AG08396 (cell line): ENCODE results near the gene YWHAE.
"Not testable (repeated sequence)": the region's sequence is repeated elsewhere in the genome, so short reads cannot be mapped to it uniquely, and the experiment has no call there.

Experiments used
- DNase-seq: peaks from one replicate; pipeline ENCODE4 v3.0.0; 2012; ENCODE audit warnings: low spot score, mixed read lengths

YWHAE gene

GRCh38 chr17:1412185-1413110 is 12.4 kb upstream of the YWHAE start:
- no peak for DNase-seq

DNA sequence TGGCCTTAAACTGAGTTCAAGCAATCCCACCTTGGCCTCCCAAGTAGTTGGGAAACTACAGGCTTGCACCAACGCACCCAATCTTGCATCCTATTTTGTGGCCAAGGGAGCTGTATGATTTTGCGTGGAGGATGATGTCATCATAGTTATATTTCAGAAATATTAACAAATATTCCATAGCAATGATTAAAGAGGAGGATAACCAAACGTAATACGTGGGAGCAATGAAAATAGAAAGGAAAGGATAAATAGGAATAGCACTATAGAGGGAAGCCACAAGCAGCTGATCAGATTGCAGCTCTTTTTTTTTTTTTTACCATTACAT is 2.2 kb upstream of the YWHAE start:
- no peak for DNase-seq

- no peak for DNase-seq
Observed at GRCh38 chr17:1398931-1399678, 917 bp downstream of the YWHAE start.

DNA sequence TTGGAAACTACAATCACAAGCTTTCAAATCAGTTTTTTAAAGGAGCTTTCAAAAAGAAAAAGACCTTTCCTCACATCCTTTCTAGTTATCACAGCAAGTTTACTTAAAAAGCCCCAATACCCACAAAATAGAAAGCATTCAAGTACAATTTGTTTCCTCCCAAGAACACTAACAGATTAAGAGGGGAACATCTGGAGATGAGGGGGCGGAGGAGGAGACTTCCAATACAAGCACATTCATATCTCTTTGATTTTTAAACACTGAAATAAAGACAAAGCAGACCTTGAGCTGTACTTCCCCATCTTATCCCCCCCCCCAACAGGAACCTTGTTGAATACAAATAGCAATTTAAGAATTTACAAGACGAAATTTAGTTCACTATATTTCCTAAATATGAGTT is 2.0 kb downstream of the YWHAE start:
- DNase-seq: no peak

GRCh38 chr17:1395876-1396665 is 4.0 kb downstream of the YWHAE start:
- not testable (repeated sequence) for DNase-seq

DNA sequence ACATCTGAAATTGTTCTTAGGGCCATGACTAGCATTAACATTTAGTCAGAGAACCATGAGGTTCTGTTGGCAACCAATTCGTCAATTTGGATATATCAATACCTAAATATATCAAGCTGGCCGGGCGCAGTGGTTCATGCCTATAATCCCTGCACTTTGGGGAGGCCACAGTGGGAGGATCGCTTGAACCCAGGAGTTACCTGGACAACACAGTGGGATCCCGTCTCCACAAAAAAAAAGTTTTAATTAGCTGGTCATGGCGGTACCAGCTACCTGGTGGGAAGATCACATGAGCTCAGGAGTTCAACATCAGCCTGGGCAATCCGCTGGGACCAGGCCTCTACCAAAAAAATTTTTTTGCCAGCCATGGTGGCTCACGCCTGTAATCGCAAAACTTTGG is 8.4 kb downstream of the YWHAE start:
- DNase-seq: no peak

DNA sequence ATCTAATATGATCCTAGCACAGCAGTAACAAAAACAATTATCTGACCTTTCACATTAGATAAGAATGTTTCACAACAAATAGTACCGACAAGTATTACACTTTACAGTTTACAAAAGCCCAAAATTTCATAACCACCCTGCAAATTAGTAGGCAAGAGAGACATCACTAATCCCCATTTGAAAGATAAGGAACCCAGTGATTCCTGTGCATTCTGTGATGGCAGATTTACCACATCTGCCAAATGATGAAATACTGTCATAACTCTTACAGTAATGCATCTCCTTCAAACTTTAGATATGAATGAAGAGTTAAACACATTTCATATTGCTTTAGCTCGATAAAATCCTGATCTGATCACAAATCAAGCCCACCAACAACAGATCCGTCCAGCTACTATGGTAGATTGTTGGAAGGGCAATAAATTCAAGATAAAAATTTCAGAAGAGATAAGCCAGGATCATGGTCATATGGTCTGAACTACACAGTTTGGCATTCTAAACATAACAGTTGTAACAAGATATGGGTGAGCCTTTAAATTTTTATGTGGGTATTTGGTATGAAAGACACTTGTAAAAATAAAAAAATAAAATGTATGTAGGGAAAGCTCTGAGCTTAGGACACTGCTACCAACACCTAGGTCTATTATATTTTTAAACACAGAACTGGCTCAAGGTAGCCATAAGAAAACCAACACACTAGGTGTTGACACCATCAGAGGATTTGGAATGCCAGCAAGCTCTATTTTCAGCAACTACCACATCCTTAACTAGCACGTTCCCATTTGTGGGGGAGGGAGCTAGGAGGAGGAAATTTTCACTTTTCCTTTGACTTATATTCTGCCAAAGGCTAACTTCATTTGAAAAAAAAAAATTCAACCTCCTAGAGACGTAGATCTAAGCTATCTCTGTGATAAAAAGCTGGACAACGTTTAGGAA is 9.3 kb downstream of the YWHAE start:
- no peak for DNase-seq

DNA sequence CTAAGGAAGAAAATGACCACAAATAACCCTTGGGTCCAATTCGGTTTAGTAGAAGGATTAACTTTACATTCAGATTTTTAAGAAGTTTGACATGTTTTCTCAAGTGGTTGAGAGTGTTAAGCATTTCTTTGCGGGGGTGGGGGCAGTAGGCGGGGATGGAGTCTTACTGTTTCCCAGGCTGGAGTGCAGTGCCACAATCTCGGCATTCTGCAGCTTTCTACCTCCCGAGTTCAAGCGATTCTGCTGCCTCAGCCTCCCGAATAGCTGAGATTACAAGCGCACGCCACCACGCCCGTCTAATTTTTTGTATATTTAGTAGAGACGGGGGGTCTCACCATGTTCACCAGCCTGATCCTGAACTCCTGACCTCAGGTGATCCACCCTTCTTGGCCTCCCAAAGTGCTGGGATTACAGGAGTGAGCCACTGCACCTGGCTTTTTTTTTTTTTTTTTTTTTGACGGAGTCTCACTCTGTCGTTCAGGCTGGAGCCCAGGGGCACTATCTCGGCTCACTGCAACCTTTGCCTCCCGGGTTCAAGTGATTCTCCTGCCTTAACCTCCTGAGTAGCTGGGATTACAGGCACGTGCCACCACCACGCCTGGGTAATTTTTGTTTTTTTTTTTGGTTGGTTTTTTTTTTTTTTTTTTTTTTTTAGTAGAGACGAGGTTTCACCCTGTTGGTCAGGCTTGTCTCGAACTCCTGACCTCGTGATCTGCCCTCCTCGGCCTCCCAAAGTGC is 12.4 kb downstream of the YWHAE start:
- DNase-seq: not testable (repeated sequence)

DNA sequence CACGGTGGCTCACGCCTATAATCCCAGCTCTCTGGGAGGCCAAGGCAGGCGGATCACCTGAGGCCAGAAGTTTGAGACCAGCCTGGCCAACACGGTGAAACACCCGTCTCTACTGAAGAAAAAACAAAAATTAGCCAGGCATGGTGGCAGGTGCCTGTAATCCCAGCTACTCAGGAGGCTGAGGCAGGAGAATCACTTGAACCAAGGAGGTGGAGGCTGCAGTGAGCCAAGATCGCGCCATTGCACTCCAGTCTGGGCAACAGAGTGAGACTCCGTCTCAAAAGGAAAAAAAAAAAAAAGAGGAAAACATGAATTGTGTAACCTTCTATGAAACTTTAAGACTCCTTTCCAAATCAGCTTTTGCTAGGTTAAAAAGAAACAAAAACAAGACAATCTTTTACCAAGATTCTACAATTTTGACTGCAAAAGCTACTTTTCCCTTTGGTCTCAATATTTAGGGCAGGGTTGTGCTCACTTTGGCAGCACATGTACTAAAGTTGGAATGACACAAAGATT is 13.3 kb downstream of the YWHAE start:
- DNase-seq: not testable (repeated sequence)

DNA sequence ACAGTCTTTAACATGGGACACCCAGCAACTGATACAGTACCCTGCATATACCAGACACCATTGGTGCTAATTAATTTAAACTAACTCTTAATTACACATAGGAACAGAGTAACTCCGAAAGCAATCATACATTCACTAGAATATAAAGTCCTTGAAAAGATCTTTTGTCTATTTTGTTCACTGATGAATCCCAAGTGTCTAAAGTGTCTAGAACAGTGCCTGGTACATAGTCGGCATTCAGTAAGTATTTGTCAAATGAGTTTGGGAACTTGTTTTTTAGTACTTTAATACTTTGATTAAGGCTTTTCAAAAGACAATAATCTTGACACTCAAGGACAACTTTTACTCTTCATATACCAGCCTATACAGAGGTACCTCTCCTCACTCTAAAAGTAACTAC is 13.8 kb downstream of the YWHAE start:
- DNase-seq: no peak

DNA sequence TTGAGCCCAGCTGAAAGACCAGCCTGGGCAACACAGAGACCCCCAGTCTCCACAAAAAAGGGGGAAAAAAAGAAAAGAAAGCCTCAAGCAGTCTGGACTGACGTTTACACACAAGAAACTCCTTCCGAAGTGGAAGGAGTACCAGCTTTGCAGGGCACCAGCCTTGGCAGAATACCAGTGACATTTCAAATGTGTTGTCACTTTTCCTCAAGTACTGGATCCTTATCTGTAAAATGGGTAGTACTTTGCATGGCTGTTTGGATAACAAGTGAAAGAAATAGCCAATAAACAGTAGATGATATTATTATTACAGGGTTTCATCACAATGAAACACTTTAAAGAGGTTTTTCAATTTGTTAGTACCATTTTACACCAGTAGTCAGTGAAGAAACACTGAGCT is 14.2 kb downstream of the YWHAE start:
- DNase-seq: no peak

DNA sequence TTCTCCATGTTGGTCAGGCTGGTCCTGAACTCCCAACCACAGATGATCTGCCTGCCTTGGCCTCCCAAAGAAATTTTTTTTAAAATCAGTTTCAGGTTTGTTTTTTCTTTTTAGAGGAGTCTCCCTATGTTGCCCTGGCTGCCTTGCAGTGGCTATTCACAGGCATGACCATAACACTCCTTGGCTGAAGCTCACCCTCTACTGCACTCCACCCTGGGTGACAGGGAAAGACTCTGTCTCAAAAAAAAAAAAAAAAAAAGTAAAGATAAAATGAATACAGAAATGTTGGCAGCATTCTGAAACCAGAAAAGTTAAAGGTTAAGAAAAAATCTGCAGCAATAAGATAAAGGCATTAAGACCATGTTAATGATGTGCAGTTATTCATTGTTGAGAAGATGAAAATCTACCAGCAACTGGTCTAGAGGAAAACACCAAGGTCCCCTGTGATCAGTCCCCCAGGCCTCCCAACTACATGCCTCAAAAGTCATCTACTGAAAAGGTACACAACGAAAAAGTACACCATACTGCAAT is 15.1 kb downstream of the YWHAE start:
- DNase-seq: no peak

DNA sequence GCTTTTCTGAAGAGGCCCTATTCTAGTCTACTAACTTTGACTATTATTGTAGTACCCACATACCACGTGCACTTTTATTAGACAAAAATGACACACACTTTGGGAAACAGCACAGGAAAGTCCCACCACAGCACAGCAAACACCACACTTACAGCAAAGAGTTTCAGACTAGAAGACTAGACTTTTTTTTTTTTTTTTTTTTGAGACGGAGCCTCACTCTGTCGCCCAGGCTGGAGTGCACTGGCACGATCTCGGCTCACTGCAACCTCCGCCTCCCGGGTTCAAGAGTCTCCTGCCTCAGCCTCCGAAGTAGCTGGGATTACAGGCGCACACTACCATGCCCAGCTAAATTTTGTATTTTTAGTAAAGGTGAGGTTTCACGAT is 20.1 kb downstream of the YWHAE start:
- DNase-seq: no peak

- no peak for DNase-seq
Observed at GRCh38 chr17:1379208-1379929, 20.7 kb downstream of the YWHAE start.

GRCh38 chr17:1378476-1378860 is 21.6 kb downstream of the YWHAE start:
- DNase-seq: not testable (repeated sequence)

DNA sequence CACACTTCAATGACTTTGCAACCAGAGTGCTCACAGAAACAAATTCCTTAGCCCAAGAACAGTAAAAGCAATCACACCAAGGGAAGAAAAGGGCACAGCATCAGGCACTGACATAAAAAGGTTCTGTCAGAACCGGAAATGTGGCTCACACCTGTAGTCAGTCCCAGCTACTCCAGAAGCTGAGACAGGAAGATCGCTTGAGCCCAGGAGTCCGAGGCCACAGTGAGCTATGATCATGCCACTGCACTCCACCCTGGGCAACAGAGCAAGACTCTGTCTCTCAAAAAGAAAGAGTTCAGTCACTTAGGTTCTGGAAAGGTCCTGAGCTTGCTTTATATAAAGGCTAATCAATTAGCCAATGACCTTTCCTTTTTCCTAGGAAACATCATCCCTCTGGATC is 22.7 kb downstream of the YWHAE start:
- no peak for DNase-seq

DNA sequence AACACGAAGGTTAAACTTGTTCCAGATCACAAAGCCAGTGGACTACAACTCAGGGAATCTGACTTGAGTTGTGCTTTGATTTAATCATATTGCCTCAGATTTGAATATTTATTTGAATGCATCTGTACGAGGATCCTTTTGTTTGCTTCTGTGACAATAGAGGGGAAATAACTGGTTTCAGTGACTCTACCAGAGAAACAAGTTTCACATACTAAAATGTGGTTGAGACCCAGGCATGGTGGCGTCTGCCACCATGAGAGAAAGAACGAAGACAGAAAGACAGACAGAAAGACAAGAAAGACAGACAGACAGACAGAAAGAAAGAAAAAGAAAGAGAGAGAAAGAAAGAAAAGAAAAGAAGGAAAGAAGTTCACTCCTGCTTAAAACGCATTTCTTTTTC is 24.0 kb downstream of the YWHAE start:
- DNase-seq: no peak

DNA sequence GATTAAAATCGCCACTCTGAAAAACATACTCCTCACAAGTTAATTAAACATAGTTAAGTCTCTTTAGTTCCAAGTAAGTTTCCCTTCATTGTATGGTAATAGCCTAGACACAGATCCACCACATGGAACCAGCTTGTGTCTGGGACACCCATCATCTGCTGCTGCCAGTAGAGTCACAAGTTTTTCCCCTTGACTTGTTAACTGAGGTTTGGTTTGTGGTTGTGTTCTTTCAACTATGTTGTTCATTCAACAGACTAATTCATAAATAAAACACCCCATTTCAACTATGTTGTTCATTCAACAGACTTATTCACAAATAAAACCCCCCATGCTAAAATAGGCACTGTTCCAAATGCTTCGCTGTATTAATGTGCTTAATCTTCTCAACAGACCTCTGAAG is 24.4 kb downstream of the YWHAE start:
- no peak for DNase-seq

DNA sequence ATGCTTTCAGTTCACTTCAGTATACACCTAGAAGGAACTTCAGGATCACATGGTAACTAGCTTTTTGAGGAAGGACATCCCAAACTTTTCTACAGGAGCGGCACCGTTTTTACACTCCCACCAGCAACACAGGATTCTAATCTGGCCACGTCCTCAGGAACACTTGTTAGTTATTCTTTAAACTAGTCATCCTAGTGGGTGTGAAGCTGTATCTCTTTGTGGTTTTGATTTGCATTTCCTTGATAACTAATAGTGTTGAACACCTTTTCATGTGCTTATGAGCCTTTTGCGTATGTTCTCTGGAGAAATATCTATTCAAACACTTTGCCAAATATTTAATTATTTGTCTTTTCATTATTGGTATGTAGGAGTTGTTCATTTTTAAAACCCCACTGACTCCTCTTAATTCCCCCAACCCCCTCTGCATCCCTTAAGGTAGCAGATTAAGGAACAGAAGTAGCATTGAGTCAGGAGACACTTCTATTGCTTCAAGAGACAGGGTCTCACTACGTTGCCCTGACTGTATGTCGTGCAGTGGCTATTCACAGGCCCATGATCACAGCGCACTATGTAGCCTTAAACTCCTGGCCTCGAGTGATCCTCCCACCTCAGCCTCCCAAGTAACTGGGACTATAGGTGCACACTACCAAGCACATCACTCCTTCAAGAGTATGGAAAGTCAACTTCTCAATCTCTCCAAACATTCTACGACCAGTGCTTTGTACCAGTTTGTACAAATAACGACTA is 25.4 kb downstream of the YWHAE start:
- DNase-seq: no peak
